ENCODE results near the gene TMEM175.
A peak's percentile ranks its signal among the peaks of the same experiment; 100 is the strongest.
"Not testable (repeated sequence)": the region's sequence is repeated elsewhere in the genome, so short reads cannot be mapped to it uniquely, and the experiment has no call there.

Gene TMEM175

DNA sequence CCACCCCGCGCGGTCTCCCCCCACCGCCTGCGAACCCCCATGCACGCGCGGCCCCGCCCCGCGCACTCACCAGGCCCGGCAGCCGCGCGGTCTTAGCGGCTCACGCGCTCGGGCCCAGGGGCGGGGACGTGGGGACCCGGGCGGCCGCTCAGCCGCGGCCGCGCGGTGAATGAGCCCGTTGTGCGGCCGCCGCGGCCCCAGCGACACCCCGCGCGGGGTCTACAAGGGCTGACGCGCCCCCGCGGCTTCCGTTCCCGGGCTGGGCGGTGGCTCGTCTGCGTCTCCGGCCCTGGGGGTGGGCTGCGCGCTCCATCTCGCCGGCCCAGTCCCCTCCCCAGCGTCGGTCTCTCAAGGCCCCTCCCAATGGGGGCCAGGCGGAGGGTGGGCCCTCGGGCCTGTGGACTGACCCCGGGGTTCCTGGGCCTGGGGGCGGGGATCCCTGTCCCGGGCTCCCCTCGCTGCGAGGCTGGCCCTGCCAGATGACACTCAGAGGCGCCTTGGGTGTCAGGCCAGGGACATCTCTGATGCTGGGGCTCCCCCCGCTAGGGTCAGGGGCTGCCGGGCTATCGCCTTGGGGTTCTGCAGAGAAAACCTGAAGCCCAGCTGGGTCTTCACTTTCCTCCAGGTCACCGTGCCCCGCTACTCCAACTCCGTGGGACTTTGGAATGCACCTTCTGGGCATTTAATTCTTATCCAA, 65.3 kb downstream of the TMEM175 start:
- DNase-seq (no peak), ATAC-seq (replicated peaks) (peak; percentile 67)
- Mint-ChIP-seq H3K4me3 (peak overlapping the region in 1 of 2 donors; percentile 33), H3K9me3 (no peaks in the 10 kb centered on the region), H3K27me3 (peaks cover 30 to 57% of the 10 kb centered on the region in 2 donors), H3K4me1 (ENCODE audit: low read depth in 2 of 2) (peaks cover 6 to 8% of the 10 kb centered on the region in 2 donors), H3K36me3 (ENCODE audit: insufficient read depth) (peaks cover 4% of the 10 kb centered on the region), H3K27ac (no peak overlapping the region)

GRCh38 chr4:998096-998691, 65.9 kb downstream of the TMEM175 start:
- no peak for DNase-seq
- Mint-ChIP-seq H3K4me1 (ENCODE audit: low read depth in 2 of 2) (peaks cover 6 to 8% of the 10 kb centered on the region in 2 donors), H3K4me3 (peak overlapping the region in 1 of 2 donors; percentile 33), H3K27me3 (peaks cover 30 to 57% of the 10 kb centered on the region in 2 donors), H3K36me3 (ENCODE audit: insufficient read depth) (peaks cover 4% of the 10 kb centered on the region), H3K27ac (no peak overlapping the region), H3K9me3 (no peaks in the 10 kb centered on the region)
- no peak for ATAC-seq (replicated peaks)

DNA sequence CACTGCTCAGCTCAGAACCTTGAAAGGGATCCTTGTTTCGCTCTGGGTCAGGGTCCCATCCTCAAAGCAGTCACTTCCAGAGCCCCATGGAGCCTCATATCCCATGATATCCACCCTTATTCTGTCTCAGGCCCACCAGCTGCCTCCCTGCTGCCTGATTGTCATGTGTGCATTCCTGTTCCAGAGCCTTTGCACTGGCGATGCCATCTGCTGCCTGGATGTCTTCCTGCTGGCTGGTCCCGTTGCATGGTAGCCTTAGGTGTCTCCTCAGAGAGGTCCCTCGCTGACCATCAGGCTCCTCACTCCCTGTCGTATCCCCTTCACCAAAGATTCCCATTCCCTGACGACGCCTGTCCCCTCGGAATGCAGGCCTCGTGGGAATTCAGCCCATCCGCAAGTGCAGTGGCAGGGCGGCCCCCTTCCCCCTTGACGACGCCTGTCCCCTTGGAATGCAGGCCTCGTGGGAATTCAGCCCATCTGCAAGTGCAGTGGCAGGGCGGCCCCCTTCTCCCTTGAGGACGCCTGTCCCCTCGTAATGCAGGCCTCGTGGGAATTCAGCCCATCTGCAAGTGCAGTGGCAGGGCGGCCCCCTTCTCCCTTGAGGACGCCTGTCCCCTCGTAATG, 67.1 kb downstream of the TMEM175 start:
- H3K27me3 Mint-ChIP-seq: peaks cover 35 to 67% of the 10 kb centered on the region in 2 donors
- H3K4me3 Mint-ChIP-seq; H3K27ac Mint-ChIP-seq; H3K9me3 Mint-ChIP-seq; H3K4me1 Mint-ChIP-seq (ENCODE audit: low read depth in 2 of 2); H3K36me3 Mint-ChIP-seq (ENCODE audit: insufficient read depth); DNase-seq; ATAC-seq (replicated peaks): not testable (repeated sequence)

DNA sequence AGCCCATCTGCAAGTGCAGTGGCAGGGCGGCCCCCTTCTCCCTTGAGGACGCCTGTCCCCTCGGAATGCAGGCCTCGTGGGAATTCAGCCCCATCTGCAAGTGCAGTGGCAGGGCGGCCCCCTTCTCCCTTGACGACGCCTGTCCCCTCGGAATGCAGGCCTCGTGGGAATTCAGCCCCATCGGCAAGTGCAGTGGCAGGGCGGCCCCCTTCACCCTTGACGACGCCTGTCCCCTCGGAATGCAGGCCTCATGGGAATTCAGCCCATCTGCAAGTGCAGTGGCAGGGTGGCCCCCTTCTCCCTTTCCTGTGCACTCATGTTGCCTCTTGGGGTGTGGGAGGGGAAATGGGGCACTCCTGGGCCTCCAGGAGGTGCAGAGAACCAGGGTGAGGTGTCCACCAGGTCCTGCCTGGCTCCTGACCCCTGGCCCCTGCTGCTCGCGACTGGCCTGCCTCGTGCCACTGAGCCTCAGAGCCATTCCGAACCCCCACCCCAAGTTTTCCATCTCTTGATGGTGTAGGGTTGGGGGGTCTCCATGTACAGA, 67.7 kb downstream of the TMEM175 start:
- DNase-seq (no peak), ATAC-seq (replicated peaks) (no peak)
- peaks cover 41 to 73% of the 10 kb centered on the region in 2 donors for H3K27me3 Mint-ChIP-seq
- no peak overlapping the region for H3K4me3 Mint-ChIP-seq
- no peaks in the 10 kb centered on the region for H3K9me3 Mint-ChIP-seq
- peaks cover 4% of the 10 kb centered on the region for H3K36me3 Mint-ChIP-seq (ENCODE audit: insufficient read depth)
- no peak overlapping the region for H3K27ac Mint-ChIP-seq
- peaks cover 6 to 8% of the 10 kb centered on the region in 2 donors for H3K4me1 Mint-ChIP-seq (ENCODE audit: low read depth in 2 of 2)

DNA sequence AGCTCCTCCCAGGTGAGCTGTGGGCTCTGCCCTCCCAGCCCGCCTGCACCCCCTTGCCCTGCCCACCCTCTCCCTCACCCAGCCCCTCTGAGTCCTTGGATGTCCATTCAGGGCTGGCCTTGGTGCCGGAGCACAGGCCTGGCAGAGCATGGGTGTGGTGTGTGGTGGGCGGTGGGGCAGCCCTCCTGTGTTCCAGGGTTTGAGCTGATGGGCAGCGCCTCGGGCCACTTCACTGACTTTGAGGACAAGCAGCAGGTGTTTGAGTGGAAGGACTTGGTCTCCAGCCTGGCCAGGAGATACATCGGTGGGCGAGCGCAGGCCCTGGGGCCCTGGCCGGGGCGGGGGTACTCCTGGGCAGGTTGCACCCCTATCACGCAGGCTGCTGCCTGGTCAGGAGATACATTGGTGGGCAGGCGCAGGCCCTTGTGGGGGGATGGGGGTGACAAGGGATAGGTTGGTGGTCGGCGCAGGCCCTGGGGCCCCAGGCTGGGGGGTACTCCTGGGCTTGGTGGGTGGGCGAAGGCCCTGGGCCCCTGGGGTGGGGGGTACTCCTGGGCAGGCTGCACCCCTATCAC, 68.5 kb downstream of the TMEM175 start:
- H3K4me3 Mint-ChIP-seq: no peak overlapping the region
- DNase-seq (no peak), ATAC-seq (replicated peaks) (no peak)
- no peaks in the 10 kb centered on the region for H3K9me3 Mint-ChIP-seq
- H3K27ac Mint-ChIP-seq: no peak overlapping the region
- peaks cover 6 to 8% of the 10 kb centered on the region in 2 donors for H3K4me1 Mint-ChIP-seq (ENCODE audit: low read depth in 2 of 2)
- H3K27me3 Mint-ChIP-seq: peaks cover 45 to 75% of the 10 kb centered on the region in 2 donors
- H3K36me3 Mint-ChIP-seq (ENCODE audit: insufficient read depth): peaks cover 4% of the 10 kb centered on the region

- Mint-ChIP-seq H3K4me1 (ENCODE audit: low read depth in 2 of 2) (peaks cover 6 to 8% of the 10 kb centered on the region in 2 donors), H3K36me3 (ENCODE audit: insufficient read depth) (peaks cover 4% of the 10 kb centered on the region), H3K4me3 (no peak overlapping the region), H3K27ac (no peak overlapping the region), H3K9me3 (no peaks in the 10 kb centered on the region), H3K27me3 (peaks cover 52 to 75% of the 10 kb centered on the region in 2 donors)
- DNase-seq (no peak), ATAC-seq (replicated peaks) (no peak)
Measured at GRCh38 chr4:1001561-1002130, 69.4 kb downstream of the TMEM175 start.

DNA sequence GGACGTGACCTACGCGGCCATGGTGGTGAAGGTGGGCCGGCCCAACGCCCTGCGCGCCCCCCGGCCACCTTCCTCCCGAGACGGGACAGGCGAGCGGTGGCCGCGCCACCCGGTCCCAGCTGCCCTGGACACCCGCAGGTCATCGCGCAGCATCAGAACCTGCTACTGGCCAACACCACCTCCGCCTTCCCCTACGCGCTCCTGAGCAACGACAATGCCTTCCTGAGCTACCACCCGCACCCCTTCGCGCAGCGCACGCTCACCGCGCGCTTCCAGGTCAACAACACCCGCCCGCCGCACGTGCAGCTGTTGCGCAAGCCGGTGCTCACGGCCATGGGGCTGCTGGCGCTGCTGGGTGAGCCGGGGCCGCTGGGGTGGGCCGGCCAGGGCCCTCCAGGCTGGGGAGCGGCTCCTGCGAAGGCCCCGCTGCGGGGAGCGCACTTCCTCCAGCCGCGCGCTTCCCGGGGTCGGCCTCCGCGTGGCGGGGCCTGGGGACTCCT, 69.9 kb downstream of the TMEM175 start:
- Mint-ChIP-seq H3K4me3 (no peak overlapping the region), H3K27me3 (peaks cover 52 to 75% of the 10 kb centered on the region in 2 donors), H3K4me1 (ENCODE audit: low read depth in 2 of 2) (peaks cover 3 to 4% of the 10 kb centered on the region in 2 donors), H3K36me3 (ENCODE audit: insufficient read depth) (peaks cover 4% of the 10 kb centered on the region), H3K27ac (no peak overlapping the region), H3K9me3 (no peaks in the 10 kb centered on the region)
- DNase-seq (no peak), ATAC-seq (replicated peaks) (peak; percentile 46)

- ATAC-seq (replicated peaks): peak; percentile 16
- peaks cover 54 to 78% of the 10 kb centered on the region in 2 donors for H3K27me3 Mint-ChIP-seq
Measured at GRCh38 chr4:1002631-1003251, 70.5 kb downstream of the TMEM175 start.

GRCh38 chr4:1003271-1004070, 71.2 kb downstream of the TMEM175 start:
- no peak overlapping the region for H3K27ac Mint-ChIP-seq
- H3K4me1 Mint-ChIP-seq (ENCODE audit: low read depth in 2 of 2): peaks cover under 1% of the 10 kb centered on the region in 2 donors
- H3K36me3 Mint-ChIP-seq (ENCODE audit: insufficient read depth): peaks cover 4% of the 10 kb centered on the region
- H3K9me3 Mint-ChIP-seq: no peaks in the 10 kb centered on the region
- H3K27me3 Mint-ChIP-seq: peaks cover 55 to 78% of the 10 kb centered on the region in 2 donors
- ATAC-seq (replicated peaks): no peak
- no peak overlapping the region for H3K4me3 Mint-ChIP-seq
- DNase-seq: no peak

More at GRCh38 chr4:1002631-1003251, 70.5 kb downstream of the TMEM175 start:
- DNase-seq: no peak
- H3K27ac Mint-ChIP-seq: no peak overlapping the region
- H3K36me3 Mint-ChIP-seq (ENCODE audit: insufficient read depth): peaks cover 4% of the 10 kb centered on the region
- no peaks in the 10 kb centered on the region for H3K9me3 Mint-ChIP-seq
- H3K4me3 Mint-ChIP-seq: no peak overlapping the region
- peaks cover 3 to 4% of the 10 kb centered on the region in 2 donors for H3K4me1 Mint-ChIP-seq (ENCODE audit: low read depth in 2 of 2)

- no peak overlapping the region for H3K4me3 Mint-ChIP-seq
- H3K36me3 Mint-ChIP-seq (ENCODE audit: insufficient read depth): peaks cover 7% of the 10 kb centered on the region
- H3K27me3 Mint-ChIP-seq: peaks cover 55 to 78% of the 10 kb centered on the region in 2 donors
- no peak overlapping the region for H3K27ac Mint-ChIP-seq
- H3K9me3 Mint-ChIP-seq: no peaks in the 10 kb centered on the region
- ATAC-seq (replicated peaks) (no peak), DNase-seq (no peak)
- H3K4me1 Mint-ChIP-seq (ENCODE audit: low read depth in 2 of 2): peaks cover 6% of the 10 kb centered on the region in 2 donors
Measured at GRCh38 chr4:1004071-1004418, 71.8 kb downstream of the TMEM175 start.

GRCh38 chr4:1004557-1005485, 72.6 kb downstream of the TMEM175 start:
- no peaks in the 10 kb centered on the region for H3K9me3 Mint-ChIP-seq
- H3K27ac Mint-ChIP-seq: no peak overlapping the region
- ATAC-seq (replicated peaks): no peak
- DNase-seq: no peak
- no peak overlapping the region for H3K4me3 Mint-ChIP-seq
- peaks cover 7% of the 10 kb centered on the region for H3K36me3 Mint-ChIP-seq (ENCODE audit: insufficient read depth)
- peaks cover 50 to 74% of the 10 kb centered on the region in 2 donors for H3K27me3 Mint-ChIP-seq
- H3K4me1 Mint-ChIP-seq (ENCODE audit: low read depth in 2 of 2): peaks cover 8 to 9% of the 10 kb centered on the region in 2 donors
